Activated CD4-positive, alpha-beta T cell treated with anti-CD3 and anti-CD28 coated beads for 1 hour (primary cell): ENCODE results near the gene HIVEP1.
"Not testable (repeated sequence)": the region's sequence is repeated elsewhere in the genome, so short reads cannot be mapped to it uniquely, and the experiment has no call there.

ENCODE experiments used
- DNase-seq: peaks from one replicate; pipeline ENCODE4 v3.0.0-alpha.2; 2020

HIVEP1 gene

DNA sequence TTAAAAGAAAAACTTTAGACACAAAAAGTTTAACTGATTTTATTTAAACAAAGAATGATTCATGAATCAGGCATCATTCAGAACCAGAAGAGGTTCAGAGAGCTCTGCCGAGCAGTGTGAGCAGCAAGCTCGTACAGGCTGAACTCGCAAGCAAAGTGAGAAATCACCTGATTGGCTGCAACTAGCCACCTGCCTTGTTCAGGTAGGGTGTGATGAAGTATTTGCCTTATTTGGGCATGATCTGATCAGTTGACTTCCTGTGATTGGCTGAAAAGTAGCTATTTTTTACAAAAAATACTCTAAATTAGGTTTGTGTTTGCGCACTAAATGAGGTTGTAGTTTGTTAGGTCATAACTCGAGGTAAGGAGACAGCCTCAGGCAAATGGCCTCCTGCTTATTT is 80.7 kb downstream of the HIVEP1 start:
- no peak for DNase-seq

DNA sequence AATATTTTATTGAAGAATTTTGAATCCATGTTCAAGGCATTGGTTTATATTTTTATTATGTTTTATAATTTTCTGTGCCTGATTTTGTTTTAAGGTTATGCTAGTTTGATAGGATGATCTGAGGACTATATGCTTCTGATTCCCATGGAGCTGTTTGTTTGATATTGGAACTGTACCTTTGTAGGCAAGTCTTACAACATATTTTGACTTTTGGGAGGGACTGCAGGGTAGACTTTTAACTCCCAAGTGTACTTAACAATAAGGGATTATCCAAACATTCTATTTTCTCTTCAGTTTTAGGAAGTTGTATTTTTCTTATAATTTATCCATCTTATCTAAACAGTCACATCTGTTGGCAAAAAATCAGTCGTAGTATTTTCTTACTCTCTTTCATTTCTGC is 82.6 kb downstream of the HIVEP1 start:
- no peak for DNase-seq

DNA sequence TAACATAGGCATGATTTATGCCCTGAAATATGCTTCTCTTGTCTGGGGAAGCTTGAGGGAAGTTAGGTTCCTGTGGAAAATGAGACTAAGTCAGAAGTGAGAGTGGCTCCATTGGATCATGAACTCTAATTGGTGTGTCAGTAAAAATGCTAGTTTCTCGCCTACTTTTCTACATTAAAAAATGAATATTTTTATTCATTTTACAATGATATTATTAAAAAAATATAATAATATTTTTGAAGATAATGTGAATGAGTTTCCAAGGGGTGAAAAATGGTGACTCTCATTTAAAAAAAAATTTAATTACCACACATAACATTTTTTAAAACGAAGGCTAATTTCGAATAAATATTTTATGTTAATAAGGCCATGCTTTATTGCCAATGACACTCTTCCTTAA is 84.2 kb downstream of the HIVEP1 start:
- DNase-seq: no peak

DNA sequence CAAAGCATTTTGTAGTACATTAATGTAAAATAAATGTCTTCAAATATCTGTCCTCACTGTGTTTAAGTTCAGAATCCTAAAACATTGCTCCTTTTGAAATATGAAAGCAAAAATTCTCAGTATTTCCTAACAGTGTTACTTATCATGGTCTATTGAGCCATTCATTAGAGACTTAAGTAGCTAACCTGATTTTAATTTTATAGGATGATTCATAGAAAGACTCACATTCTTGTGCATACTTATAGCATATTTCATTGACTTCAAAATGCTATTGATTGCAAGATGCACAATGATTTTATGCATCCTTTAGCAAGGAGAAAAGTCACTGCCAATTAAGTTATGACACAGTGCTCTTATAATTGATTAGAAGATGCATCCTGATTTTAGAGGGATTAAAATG is 85.7 kb downstream of the HIVEP1 start:
- DNase-seq: no peak

DNA sequence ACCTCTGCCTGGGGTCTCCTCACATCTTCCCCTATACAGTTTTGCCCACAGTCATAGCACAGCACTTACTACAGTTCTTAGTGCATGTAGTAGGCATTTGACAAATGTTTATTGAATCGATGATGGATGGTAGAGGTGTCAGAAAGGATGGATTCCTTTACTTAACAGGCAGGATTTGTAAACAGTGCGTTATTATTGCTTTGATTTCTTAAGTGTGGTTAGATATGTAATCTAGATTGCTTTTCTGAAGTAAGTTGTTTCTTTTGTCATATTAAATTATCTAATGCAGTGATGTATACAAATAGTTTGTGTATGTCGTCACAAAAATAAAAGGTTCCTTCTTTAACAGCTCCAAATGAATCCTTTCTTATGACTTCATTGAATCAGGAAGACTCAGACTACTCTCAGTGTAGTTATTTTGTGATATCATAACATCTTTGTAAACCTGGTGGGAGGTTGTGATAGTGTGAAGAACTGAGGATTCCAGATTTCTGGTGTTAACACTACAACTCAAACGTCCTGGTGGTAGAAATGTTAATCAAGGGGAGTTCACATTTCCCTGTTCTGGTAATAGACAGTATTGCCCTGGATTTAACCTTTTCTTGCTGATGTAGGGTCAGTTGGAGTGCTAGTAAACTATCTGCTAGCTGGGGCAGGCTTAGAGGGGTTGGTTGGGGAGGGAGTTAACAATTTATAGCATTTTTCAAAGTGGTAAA is 87.7 kb downstream of the HIVEP1 start:
- no peak for DNase-seq

DNA sequence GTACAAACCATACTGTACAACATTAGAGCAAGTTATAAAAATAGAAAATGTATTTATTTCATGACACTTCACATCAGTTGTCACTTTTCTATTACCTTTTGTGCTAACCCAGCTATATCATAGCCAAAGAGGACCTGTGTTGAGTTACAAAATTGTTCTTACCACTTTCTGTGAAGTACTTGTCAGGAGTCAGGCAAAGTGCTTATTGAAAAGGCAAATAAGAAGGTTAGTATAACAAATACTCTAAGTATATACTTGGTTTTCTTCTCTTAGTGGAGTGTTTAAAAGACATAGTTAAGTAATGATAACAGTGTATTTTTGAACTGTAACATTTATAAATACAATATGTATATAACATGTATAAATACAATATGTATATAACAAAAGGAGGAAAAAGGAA is 88.9 kb downstream of the HIVEP1 start:
- DNase-seq: no peak

DNA sequence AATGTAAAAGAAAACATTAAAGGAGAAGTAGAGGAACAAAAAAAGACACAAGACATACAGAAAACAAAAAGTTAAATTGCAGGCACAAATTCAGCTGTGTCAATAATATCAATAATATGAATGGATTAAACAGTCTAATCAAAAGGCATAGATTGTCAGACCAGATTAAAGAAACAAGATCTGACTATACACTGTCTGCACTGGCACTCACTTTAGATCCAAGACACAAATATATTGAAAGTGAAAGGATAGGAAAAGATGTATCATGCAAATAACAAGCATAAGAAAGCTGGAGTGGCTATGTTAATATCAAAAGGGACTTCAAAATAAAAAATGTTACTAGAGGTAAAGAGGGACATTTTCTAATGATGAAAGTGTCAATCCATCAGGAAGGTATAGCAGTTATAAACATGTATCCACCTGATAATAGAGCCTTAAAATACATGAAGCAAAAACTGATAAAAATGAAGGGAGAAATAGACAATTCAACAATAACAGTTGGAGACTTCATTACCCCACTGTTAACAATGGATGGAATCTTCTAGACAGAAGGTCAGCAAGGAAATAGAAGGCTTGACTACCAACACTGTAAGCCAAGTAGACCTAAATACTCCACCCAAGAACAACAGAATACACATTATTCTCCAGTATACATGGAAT is 89.7 kb downstream of the HIVEP1 start:
- no peak for DNase-seq

DNA sequence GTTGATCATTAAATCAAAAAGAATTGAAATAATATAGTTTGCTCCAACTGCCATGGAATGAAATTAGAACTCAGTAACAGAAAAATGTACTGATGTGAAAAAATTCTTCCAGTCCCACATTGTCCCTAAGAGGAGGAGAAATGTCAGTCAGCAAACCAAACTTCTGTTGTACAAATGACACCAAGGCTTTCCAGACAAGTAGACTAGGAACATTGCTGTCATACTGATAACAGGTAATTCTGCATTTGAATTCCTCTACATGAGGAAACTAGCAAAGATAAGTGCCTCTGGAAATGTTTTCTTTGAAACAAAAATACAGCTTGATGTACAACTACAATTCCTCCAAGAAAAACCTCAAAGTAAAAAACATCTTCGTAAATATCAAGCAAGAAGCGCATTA is 90.2 kb downstream of the HIVEP1 start:
- no peak for DNase-seq

DNA sequence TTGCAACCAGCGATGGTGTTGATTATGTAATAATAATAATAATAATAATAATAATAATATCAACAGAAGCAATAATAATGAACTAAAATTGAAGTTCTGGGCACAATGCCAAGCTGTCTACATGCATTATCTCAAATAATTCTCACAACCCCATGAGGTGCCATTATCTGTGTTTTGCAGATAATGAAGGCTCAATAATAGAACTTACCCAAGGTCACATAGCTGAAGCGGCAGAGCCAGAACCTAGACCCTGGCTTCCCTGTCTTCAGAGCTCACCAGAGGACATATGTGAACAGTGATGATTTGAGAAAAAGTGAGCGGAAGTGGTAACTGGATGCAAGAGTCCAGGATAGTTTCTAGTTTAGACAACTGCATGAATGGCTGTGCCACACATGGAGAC is 91.0 kb downstream of the HIVEP1 start:
- no peak for DNase-seq

DNA sequence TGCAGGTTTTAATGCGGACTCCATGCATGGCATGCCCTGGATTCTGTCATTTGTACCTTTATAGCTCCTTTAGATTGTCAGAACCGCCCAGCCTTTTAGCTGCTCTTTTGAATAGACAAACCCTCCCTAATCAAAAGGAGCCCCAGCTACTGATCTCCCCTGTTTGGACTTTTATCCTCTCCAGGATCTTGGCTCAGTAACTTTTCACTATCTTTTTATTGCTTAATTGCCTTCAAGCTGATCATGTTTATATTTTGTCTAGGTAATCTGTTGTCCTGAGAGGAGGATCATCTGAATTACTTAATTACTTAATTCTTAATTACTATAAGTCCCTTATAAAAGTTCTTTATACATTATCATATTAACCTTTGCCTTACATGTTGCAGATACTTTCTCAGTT is 93.2 kb downstream of the HIVEP1 start:
- no peak for DNase-seq

DNA sequence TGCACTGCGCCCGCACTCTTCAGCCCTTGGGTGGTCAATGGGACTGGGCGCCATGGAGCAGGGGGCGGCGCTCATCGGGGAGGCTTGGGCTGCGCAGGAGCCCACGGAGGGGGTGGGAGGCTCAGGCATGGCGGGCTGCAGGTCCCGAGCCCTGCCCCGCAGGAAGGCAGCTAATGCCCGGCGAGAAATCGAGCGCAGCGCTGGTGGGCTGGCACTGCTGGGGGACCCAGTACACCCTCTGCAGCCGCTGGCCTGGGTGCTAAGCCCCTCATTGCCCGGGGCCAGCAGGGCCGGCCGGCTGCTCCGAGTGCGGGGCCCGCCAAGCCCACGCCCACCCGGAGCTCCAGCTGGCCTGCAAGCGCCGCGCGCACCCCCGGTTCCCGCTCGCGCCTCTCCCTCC is 96.3 kb downstream of the HIVEP1 start:
- not testable (repeated sequence) for DNase-seq

DNA sequence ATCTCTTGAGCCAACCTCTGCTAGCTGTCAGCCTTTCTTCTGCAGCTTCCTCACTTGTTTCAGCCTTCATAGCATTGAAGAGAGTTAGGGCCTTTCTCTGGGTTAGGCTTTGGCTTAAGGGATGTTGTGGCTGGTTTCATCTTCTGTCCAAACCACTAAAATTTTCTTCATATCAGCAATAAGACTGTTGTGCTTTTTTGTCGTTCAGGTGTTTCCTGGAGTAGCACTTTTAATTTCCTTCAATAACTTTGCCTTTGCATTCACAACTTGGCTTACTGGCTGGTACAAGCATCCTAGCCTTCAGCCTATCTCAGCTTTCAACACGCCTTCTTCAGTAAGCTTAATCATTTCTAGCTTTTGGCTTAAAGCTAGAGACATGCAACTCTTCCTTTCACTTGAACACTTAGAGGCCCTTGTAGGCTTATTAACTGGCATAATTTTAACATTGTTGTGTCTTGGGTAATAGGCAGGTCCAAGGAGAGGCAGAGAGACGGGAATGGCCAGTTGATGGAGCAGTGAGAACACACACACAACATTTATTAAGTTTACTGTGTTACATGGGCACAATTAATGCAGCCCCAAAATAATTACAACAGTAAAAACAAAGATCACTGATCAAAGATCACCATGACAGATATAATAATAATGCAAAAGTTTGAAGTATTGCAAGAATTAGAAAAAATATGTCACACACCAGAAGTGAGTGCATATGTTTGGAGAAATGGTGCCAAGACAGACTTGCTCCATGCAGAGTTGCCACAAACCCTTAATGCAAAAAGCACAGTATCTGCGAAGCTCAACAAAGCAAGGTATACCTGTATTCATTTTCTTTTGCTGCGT is 98.6 kb downstream of the HIVEP1 start:
- DNase-seq: no peak

DNA sequence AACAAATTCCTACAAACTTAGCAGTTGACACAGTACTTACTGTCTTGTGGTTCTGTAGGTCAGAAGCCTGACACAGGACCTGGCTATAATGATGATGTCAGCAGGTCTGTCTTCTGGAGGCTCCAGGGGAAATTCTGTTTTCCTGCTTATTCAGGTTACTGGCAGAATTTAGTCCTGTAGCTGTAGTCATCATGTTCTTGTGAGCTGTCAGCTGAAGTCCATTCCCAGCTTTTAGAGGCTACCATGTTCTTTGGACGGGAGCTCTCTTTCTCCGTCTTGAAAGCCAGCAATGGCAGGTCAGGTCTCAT is 99.2 kb downstream of the HIVEP1 start:
- no peak for DNase-seq

DNA sequence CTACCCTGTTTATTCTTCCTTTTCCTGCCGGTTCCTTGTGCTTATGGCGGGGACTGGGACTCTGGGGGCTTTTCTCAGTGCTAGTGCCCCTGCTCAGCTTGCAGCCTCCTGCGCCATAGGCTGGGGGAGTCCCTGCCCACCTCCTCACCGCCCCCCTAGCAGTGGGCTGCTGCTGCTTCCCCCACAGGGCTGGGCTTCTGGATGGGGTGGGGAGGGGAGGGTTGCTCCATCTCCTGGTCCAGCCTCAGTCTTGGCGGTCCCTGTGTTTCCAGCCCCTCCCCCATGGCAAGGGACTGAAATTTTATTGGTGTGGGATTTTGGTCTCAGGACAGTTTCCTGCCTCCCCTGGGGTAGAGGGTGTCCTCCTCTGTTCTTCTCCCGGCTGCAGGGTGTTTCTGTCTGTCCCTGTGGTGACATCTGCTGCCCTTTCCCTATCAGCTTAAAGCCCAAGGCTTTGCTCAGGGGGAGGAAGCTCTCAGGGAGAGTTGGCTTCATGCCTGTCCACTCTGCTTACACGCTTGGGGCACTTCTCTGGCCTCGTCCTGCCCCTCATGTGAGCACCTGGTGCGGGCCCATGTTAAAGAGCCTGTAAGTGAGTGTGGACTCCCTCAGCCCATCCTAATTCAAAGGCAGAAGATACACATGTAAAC is 100.6 kb downstream of the HIVEP1 start:
- DNase-seq: no peak

DNA sequence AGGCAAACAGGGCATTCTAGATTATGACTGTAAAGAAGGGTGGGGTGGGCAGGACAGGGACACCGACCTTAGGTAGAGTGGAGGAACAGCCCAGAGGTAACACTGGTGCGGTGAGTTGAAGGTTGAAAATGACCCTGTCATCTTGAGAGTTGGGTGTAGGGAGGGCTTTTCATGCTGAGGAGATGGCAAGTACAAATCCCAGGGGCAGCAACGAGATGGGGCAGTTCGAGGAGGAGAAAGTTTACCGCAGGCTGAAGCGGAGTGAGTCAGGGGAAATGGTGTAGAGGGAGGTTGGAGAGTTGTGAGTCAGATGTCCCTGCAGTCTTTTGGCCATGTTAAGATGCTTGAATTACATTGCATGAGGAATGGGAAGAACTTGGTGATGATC is 101.1 kb downstream of the HIVEP1 start:
- DNase-seq: no peak

DNA sequence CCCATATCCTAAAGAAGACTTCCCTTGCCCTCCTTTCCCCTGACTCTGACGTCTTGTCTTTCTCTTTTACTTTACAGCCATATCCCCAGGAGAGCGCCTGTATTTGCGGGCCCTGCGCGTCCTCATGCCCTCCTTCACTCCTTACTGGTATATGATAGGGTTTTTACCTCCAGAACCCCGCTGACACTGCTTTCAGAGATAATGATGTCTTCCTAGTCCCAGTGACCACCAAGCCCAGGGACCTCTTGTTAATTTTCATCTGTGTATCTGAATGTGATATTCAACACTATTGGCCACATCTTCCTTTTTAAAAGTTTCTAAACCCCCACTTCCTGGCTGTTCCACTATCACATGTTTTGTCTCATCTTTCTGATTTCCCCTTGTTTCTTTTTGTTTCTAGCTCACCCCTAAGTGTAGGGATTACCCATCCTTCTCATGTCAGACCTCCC is 102.0 kb downstream of the HIVEP1 start:
- DNase-seq: no peak

DNA sequence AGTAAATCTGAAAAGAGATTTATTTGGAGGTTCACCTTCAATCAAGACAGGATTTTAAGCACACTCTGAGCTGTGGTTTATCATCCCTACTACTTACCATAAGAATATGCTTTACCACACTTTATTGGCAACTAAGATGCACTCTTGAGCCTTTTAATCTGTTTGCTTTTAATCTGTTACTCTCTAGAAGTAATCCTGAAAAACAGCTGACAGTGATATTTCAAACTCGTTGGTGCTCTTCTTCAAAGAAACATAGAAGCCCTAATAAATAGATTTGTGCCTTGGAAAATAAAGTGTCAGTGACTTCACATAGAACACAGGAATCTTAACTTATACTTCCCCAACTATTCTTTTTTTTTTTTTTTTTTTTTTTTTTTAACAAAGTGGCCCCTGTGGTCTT is 102.9 kb downstream of the HIVEP1 start:
- no peak for DNase-seq

DNA sequence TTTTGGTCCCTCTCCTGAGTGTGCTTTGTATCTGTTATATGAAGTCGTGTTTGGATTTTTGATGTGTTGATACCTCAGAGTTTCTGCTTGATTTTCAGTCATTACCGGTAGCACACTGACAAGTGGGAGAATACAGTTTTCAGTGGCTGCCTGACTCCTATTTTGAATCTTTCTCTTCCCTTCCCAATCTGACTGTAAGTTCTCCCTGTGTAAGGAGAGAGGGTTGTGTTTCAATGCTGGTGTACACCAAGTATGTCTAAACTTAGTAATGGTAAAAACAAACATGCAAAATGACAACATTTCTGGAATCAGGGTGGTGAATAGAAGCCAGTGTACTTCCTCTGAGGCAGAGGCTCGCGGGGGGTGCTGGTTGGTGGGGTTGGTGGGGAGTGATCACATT is 103.4 kb downstream of the HIVEP1 start:
- no peak for DNase-seq

DNA sequence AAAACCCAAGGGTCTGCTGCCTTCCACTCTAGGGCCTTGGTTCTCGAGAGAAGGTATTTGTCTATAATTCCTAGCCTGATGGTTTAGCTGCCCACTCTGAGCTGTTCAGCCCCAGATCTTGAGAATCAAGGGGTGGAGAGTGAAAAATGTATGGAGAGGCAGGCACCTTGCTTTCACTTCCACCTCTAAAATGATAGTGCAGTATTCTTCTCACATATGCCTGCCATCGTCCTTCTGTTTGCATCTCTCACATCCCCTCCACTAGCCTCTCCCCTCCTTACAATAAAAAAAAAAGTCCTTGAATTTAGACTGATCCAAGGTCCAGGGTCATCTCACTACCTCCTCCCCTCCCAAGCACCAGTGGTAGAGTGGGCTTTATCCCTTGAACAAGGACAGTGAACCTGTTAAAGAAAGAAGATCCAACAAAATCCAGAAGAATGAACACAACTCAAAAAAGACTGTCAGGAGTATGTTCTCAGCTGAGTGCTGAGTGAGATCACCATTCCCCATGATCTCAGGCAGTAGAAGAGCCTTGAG is 104.2 kb downstream of the HIVEP1 start:
- no peak for DNase-seq

DNA sequence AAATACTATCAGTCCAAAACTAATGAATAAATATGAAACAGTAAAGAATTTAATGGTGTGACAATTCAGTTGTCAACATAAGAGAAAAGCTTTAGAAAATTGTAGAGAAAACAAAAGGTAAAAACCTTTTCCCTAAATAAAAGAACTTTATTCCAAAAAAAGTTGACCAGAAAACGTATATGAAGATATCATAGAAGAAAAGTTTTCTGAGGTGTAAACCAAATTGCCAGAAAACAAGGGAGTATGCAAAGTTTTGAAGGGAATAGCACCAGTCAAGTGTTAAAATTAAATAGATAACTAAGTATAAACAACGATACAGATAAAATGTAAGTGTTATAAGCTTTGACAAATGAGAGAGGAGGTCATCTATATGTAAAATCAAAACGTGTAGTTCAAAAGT is 104.9 kb downstream of the HIVEP1 start:
- no peak for DNase-seq

DNA sequence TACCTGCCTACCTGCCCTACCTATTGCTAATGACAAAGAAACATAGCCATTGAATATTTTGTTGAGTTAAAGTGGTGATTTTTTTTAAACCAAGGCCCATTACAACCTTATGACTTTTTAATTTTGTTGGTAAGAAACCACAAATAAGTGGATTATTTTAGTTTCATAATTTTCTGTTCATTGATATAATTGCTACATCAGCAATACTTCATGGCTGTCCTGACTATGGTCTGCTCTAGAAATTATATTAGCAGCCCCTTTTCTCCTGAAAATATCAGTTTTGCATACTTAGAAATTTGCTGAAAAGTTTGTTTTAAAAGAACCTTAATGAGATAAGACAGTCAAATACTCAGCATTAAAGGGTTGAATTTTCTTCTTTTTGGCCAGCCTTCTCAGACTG is 106.5 kb downstream of the HIVEP1 start:
- DNase-seq: no peak

DNA sequence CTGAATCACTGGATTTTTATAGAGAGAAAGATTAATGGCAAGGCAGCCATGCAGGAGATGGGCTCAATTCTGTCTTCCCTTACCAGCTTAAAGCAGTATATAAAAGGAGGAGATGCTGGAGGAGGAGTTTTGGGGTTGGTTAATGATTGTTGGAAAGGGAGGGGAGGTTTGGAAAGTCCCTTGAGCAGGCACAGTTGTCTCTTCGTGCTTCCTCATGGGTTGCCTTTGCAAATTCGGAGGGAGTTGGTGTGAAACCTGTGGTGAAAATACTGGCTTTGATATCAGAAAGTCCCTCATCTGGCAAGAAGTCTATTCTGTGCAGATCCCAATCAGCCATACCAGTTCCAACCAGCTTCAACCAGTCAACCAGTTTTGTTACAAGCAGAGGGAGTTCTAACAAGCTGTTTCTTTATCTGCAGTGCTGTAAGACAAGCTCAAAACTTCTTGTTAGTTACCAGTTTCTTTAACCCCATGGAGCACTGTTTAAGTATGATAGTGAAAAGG is 107.0 kb downstream of the HIVEP1 start:
- DNase-seq: no peak

DNA sequence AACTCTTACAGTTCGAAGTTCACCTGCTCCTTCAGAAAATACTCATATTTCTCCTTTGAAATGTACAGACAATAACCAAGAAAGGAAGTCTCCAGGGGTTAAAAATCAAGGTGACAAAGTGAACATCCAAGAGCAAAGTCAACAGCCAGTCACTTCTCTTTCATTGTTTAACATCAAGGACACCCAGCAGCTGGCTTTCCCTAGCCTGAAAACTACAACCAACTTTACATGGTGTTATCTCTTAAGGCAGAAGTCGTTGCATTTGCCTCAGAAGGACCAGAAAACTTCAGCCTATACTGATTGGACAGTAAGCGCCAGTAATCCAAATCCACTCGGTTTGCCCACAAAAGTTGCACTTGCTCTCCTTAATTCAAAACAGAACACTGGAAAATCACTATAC is 113.3 kb downstream of the HIVEP1 start:
- no peak for DNase-seq
